H9 (cell line): ENCODE measurements around the gene ARMC2. TPM values are rescaled to one million over a fixed set of nuclear protein-coding genes. Genes with fewer than 3 reads are reported as not detected.

Source experiments
- DNase-seq: peaks from one replicate; pipeline ENCODE4 v3.0.0-alpha.2; 2017
- H2AFZ ChIP-seq: one replicate; pipeline ENCODE4 v1.6.1; 2013; ENCODE audit warnings: mild to moderate bottlenecking, low read length, control low read depth, moderate library complexity
- H2AK5ac ChIP-seq: 2 replicates; pipeline ENCODE4 v1.6.1; 2013; ENCODE audit warnings: low read length, control low read depth, mixed read lengths; ENCODE audit not compliant: insufficient read length
- H2BK120ac ChIP-seq: one replicate; pipeline ENCODE4 v1.6.1; 2013; ENCODE audit warnings: low read depth, mild to moderate bottlenecking, low read length, control low read depth, inconsistent platforms; ENCODE audit not compliant: poor library complexity, severe bottlenecking
- H2BK12ac ChIP-seq: 2 replicates; pipeline ENCODE4 v1.6.1; 2013; ENCODE audit warnings: low read length, control low read depth, mixed read lengths, low read depth; ENCODE audit not compliant: insufficient read length
- H2BK15ac ChIP-seq: 2 replicates; pipeline ENCODE4 v1.6.1; 2013; ENCODE audit warnings: low read depth, low read length, control low read depth
- H2BK20ac ChIP-seq: one replicate; pipeline ENCODE4 v1.6.1; 2013; ENCODE audit warnings: low read depth, mild to moderate bottlenecking, low read length, control low read depth, inconsistent platforms; ENCODE audit not compliant: poor library complexity, severe bottlenecking
- H2BK5ac ChIP-seq: 2 replicates; pipeline ENCODE4 v1.6.1; 2013; ENCODE audit warnings: low read length, control low read depth, mixed read lengths; ENCODE audit not compliant: insufficient read length
- H3K14ac ChIP-seq: 2 replicates; pipeline ENCODE4 v1.6.1; 2013; ENCODE audit warnings: low read length, control low read depth; ENCODE audit not compliant: insufficient read depth
- H3K18ac ChIP-seq: 2 replicates; pipeline ENCODE4 v1.6.1; 2013; ENCODE audit warnings: low read depth, mild to moderate bottlenecking, mixed read lengths, low read length, control low read depth; ENCODE audit not compliant: insufficient read length
- H3K23ac ChIP-seq: 2 replicates; pipeline ENCODE4 v1.6.1; 2013; ENCODE audit warnings: low read length, control low read depth, mixed read lengths, low read depth; ENCODE audit not compliant: insufficient read length
- H3K23me2 ChIP-seq: 2 replicates; pipeline ENCODE4 v1.6.1; 2013; ENCODE audit warnings: low read depth, mild to moderate bottlenecking, mixed read lengths, low read length, control low read depth; ENCODE audit not compliant: insufficient read length, poor library complexity, severe bottlenecking
- H3K27ac ChIP-seq: 2 replicates; pipeline ENCODE4 v1.5.1; 2013; ENCODE audit warnings: low read length, control low read depth, mixed read lengths, low read depth; ENCODE audit not compliant: insufficient read length
- H3K27me3 ChIP-seq: 2 replicates; pipeline ENCODE4 v1.6.1; 2013; ENCODE audit warnings: low read length, control low read depth, inconsistent platforms; ENCODE audit not compliant: insufficient read depth
- H3K4ac ChIP-seq: 2 replicates; pipeline ENCODE4 v1.6.1; 2013; ENCODE audit warnings: low read depth, mild to moderate bottlenecking, control low read depth, inconsistent platforms, low read length, moderate library complexity
- H3K4me1 ChIP-seq: 2 replicates; pipeline ENCODE4 v1.6.1; 2013; ENCODE audit warnings: low read length, control low read depth, inconsistent platforms; ENCODE audit not compliant: insufficient read depth
- H3K4me2 ChIP-seq: 2 replicates; pipeline ENCODE4 v1.6.1; 2013; ENCODE audit warnings: low read length, control low read depth, mixed read lengths; ENCODE audit not compliant: insufficient read length, insufficient read depth
- H3K56ac ChIP-seq: 2 replicates; pipeline ENCODE4 v1.6.1; 2013; ENCODE audit warnings: low read depth, mild to moderate bottlenecking, mixed read lengths, low read length, control low read depth; ENCODE audit not compliant: insufficient read length
- H3K79me1 ChIP-seq: 2 replicates; pipeline ENCODE4 v1.6.1; 2013; ENCODE audit warnings: low read depth, mild to moderate bottlenecking, moderate library complexity, low read length, control low read depth, inconsistent platforms; ENCODE audit not compliant: insufficient read depth, poor library complexity, severe bottlenecking
- H3K79me2 ChIP-seq: 2 replicates; pipeline ENCODE4 v1.6.1; 2013; ENCODE audit warnings: low read length, control low read depth, inconsistent platforms; ENCODE audit not compliant: insufficient read depth
- H3K9ac ChIP-seq: 2 replicates; pipeline ENCODE4 v1.6.1; 2013; ENCODE audit warnings: low read length, control low read depth, mixed read lengths; ENCODE audit not compliant: insufficient read length; ENCODE audit errors: extremely low read depth
- H3K9me3 ChIP-seq: one replicate; pipeline ENCODE4 v1.6.1; 2013; ENCODE audit warnings: low read depth, low read length, inconsistent platforms; ENCODE audit not compliant: control insufficient read depth
- H3T11ph ChIP-seq: one replicate; pipeline ENCODE4 v1.6.1; 2013; ENCODE audit warnings: mild to moderate bottlenecking, low read length, control low read depth, inconsistent platforms
- H4K20me1 ChIP-seq: one replicate; pipeline ENCODE4 v1.6.1; 2013; ENCODE audit not compliant: control insufficient read depth, insufficient read length, insufficient read depth
- H4K5ac ChIP-seq: 2 replicates; pipeline ENCODE4 v1.6.1; 2013; ENCODE audit warnings: low read depth, mild to moderate bottlenecking, mixed read lengths, low read length, control low read depth; ENCODE audit not compliant: insufficient read length
- H4K8ac ChIP-seq: replicated peaks from 2 replicates; pipeline ENCODE4 v1.6.1; 2013; ENCODE audit warnings: low read length, control low read depth, mixed read lengths, low read depth; ENCODE audit not compliant: insufficient read length
- H4K91ac ChIP-seq: 2 replicates; pipeline ENCODE4 v1.6.1; 2013; ENCODE audit warnings: low read depth, mild to moderate bottlenecking, moderate library complexity, mixed read lengths, low read length, control low read depth; ENCODE audit not compliant: insufficient read length
- H3K27ac Mint-ChIP-seq, 3 experiments: 2 replicates in 2 of 3; 3 replicates in 1 of 3; pipeline ENCODE4 v1.8.0; 2020 to 2021; ENCODE audit warnings: mixed read lengths in 3 of 3, mild to moderate bottlenecking in 1 of 3, moderate library complexity in 1 of 3
- H3K27me3 Mint-ChIP-seq: 2 replicates; pipeline ENCODE4 v1.8.0; 2021; ENCODE audit warnings: low read depth, mild to moderate bottlenecking, moderate library complexity, mixed read lengths
- H3K36me3 Mint-ChIP-seq, 3 experiments: 2 replicates in 2 of 3; 3 replicates in 1 of 3; pipeline ENCODE4 v1.8.0; 2020 to 2021; ENCODE audit warnings: low read depth in 3 of 3, mixed read lengths in 3 of 3; ENCODE audit not compliant: insufficient read depth in 1 of 3
- H3K4me1 Mint-ChIP-seq, 2 experiments: 2 replicates each; pipeline ENCODE4 v1.8.0; 2020; ENCODE audit warnings: mixed read lengths in 2 of 2
- H3K4me3 Mint-ChIP-seq, 2 experiments: 2 replicates in 1 of 2; 3 replicates in 1 of 2; pipeline ENCODE4 v1.8.0; 2020 to 2021; ENCODE audit warnings: mild to moderate bottlenecking in 2 of 2, mixed read lengths in 2 of 2, moderate library complexity in 1 of 2
- H3K9me3 Mint-ChIP-seq, 2 experiments: 2 replicates in 1 of 2; 3 replicates in 1 of 2; pipeline ENCODE4 v1.8.0; 2020; ENCODE audit warnings: mild to moderate bottlenecking in 2 of 2, mixed read lengths in 2 of 2, moderate library complexity in 1 of 2
- WGBS: extraction: QIAGEN DNeasy Blood & Tissue Kit; methylation state at CpG from one replicate; pipeline ENCODE4 v1.1.7; 2013; ENCODE audit warnings: missing lambda C conversion rate, low lambda C conversion rate, mixed read lengths; ENCODE audit not compliant: insufficient read length; ENCODE audit errors: extremely low coverage; 5-methylcytosine and 5-hydroxymethylcytosine counted together
- total RNA-seq: library from RNA; stranded (reverse); gene quantifications from 2 replicates; pipeline ENCODE4 v1.2.1, GENCODE V29; 2021
- TF ChIP-seq, protein P1 (sequence below): fragments of 200-600 bp; sonication (generic); conservative IDR thresholded peaks from 3 replicates; pipeline ENCODE4 v1.8.0; 2021; ENCODE audit warnings: antibody characterized with exemption, mild to moderate bottlenecking

ARMC2 gene
- total RNA-seq, 1 experiment from 2014 or later: 2.8 TPM

DNA sequence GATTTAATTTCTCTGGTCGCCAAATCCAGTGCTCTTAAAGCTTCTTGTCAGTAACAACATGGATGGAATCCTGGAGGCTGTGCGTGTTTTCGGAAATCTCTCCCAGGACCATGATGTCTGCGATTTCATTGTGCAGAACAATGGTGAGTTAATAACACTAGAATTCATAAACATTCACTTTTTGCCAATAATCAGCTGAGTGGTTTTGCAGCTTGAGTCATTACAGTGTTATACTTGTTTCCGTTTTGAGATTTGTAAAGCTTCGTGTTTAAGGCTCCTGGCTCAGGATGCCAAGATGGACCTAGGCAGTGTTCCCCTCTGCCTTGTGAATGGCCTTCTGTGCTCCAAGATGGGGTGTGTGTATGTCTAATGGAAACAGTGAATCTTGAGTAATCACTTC, 113.8 kb downstream of the ARMC2 start:
- Histone ChIP-seq H3K23me2 (no peaks in the 10 kb centered on the region), H3K9me3 (no peaks in the 10 kb centered on the region), H4K91ac (no peak overlapping the region), H3K27me3 (no peaks in the 10 kb centered on the region), H3K14ac (no peak overlapping the region), H2BK12ac (no peak overlapping the region), H3K4me1 (no peaks in the 10 kb centered on the region; the same call in 1 of the 2 replicates), H3K23ac (no peak overlapping the region), H3K4me2 (no peak overlapping the region), H3K4ac (no peak overlapping the region), H3K9ac (no peak overlapping the region), H4K20me1 (no peaks in the 10 kb centered on the region), H4K8ac (no peak overlapping the region), H3K56ac (no peak overlapping the region), H3T11ph (no peak overlapping the region), H2AK5ac (no peak overlapping the region), H3K79me2 (no peaks in the 10 kb centered on the region), H2BK15ac (no peak overlapping the region), H3K18ac (no peak overlapping the region), H4K5ac (no peak overlapping the region), H2AFZ (no peak overlapping the region), H3K79me1 (no peaks in the 10 kb centered on the region), H2BK120ac (no peak overlapping the region), H3K27ac (no peak overlapping the region), H2BK20ac (no peak overlapping the region), H2BK5ac (no peak overlapping the region)
- WGBS: no CpG with 5 or more reads among the region's 6 CpGs
- no peak for DNase-seq
- Mint-ChIP-seq H3K36me3 (no peaks in the 10 kb centered on the region), H3K4me1 (peaks cover 18 to 19% of the 10 kb centered on the region in 2 experiments), H3K4me3 (no peak overlapping the region), H3K27ac (no peak overlapping the region), H3K27me3 (no peaks in the 10 kb centered on the region), H3K9me3 (no peaks in the 10 kb centered on the region)
- TF ChIP-seq, protein P1, sequence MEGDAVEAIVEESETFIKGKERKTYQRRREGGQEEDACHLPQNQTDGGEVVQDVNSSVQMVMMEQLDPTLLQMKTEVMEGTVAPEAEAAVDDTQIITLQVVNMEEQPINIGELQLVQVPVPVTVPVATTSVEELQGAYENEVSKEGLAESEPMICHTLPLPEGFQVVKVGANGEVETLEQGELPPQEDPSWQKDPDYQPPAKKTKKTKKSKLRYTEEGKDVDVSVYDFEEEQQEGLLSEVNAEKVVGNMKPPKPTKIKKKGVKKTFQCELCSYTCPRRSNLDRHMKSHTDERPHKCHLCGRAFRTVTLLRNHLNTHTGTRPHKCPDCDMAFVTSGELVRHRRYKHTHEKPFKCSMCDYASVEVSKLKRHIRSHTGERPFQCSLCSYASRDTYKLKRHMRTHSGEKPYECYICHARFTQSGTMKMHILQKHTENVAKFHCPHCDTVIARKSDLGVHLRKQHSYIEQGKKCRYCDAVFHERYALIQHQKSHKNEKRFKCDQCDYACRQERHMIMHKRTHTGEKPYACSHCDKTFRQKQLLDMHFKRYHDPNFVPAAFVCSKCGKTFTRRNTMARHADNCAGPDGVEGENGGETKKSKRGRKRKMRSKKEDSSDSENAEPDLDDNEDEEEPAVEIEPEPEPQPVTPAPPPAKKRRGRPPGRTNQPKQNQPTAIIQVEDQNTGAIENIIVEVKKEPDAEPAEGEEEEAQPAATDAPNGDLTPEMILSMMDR: no peak
